ENCODE results near the gene ADGRF4.
"Not testable (repeated sequence)": the region's sequence is repeated elsewhere in the genome, so short reads cannot be mapped to it uniquely, and the experiment has no call there.

ADGRF4 gene

GRCh38 chr6:47737406-47737805 lies 39.0 kb downstream of the ADGRF4 start:
- no peak for DNase-seq

GRCh38 chr6:47740714-47741113 lies 42.3 kb downstream of the ADGRF4 start:
- no peak for DNase-seq

- DNase-seq = no peak
Observed at GRCh38 chr6:47741807-47742206, 43.4 kb downstream of the ADGRF4 start.

GRCh38 chr6:47743744-47744143 lies 45.4 kb downstream of the ADGRF4 start:
- DNase-seq = no peak

GRCh38 chr6:47745269-47745668 lies 46.9 kb downstream of the ADGRF4 start:
- DNase-seq = not testable (repeated sequence)

GRCh38 chr6:47749757-47750156 lies 51.4 kb downstream of the ADGRF4 start:
- no peak for DNase-seq

GRCh38 chr6:47752801-47753200 lies 54.4 kb downstream of the ADGRF4 start:
- DNase-seq = no peak

GRCh38 chr6:47759364-47759763 lies 61.0 kb downstream of the ADGRF4 start:
- DNase-seq = no peak

- DNase-seq = no peak
Observed at GRCh38 chr6:47762502-47762901, 64.1 kb downstream of the ADGRF4 start.

- DNase-seq = no peak
Observed at GRCh38 chr6:47766445-47766844, 68.1 kb downstream of the ADGRF4 start.

GRCh38 chr6:47767102-47767501 lies 68.7 kb downstream of the ADGRF4 start:
- DNase-seq = no peak

GRCh38 chr6:47769982-47770381 lies 71.6 kb downstream of the ADGRF4 start:
- no peak for DNase-seq

Measured in hematopoietic multipotent progenitor cell treated with erythropoietin and hydrocortisone succinate and interleukin-3 and kit ligand, for 6 days (in vitro differentiated cells).